Measurements from ENCODE around the gene SOS1.

GRCh38 chr2:39033980-39034379 lies 86.9 kb downstream of the SOS1 start:
- TF ChIP-seq POLR2AphosphoS5 (IDR thresholded peaks at IDR 0.05; ENCODE audit: low read depth, low read length) (no peak), SMC3 (IDR thresholded peaks at IDR 0.05; ENCODE audit: low read depth, low read length) (no peak), CTCF (IDR thresholded peaks at IDR 0.05) (no peak), GATA2 (CRISPR knock-in tag; IDR thresholded peaks at IDR 0.05) (no peak)
